ENCODE data around the gene KLHL7. TPM values are rescaled to one million over a fixed set of nuclear protein-coding genes. Genes with fewer than 3 reads are reported as not detected.
A peak's percentile ranks its signal among the peaks of the same experiment; 100 is the strongest.
"Not testable (repeated sequence)": the region's sequence is repeated elsewhere in the genome, so short reads cannot be mapped to it uniquely, and the experiment has no call there.

Gene KLHL7
- total RNA-seq, 1 donor from 2014 or later, result 16.4 TPM

DNA sequence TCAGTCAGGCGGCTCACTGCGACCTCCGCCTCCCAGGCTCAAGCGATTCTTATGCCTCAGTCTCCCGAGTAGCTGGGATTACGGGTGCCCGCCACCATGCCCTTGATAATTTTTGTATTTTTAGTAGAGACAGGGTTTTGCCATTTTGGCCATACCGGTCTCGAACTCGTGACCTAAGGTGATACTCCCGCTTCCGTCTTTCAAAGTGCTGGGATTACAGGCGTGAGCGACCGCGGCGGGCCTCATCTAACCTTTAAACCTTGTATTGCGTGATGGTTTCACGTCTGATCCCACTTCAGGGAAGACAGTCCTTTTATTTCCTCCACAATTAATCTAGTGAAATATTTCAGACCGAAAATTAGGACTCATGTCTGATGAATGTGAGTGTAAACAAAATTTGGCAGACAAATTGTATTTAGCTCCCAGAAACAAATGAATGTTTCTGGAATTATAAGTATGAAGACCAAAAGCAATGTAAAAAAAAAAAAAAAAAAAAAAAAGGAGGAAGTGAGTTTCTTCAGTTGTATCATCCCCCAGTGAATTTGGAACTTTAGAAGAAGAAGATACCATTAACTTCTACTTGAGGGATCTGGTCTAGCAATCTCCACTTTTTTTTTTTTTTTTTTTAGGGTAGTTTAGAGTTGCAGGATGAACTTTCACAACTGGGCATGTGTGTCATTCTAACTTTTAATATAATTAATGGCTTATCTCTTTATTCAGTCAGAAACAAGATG is 77.9 kb downstream of the KLHL7 start:
- Histone ChIP-seq H3K27ac (no peak overlapping the region), H3K4me1 (peaks cover 12% of the 10 kb centered on the region), H3K27me3 (no peaks in the 10 kb centered on the region), H3K36me3 (peaks cover 31% of the 10 kb centered on the region), H3K9me3 (no peaks in the 10 kb centered on the region), H3K4me3 (peak overlapping the region; percentile 84)
- ATAC-seq, result no peak
- no peak for DNase-seq
- intact Hi-C loops (cut with DNase I), result no loop called here
- TF ChIP-seq, protein P1, sequence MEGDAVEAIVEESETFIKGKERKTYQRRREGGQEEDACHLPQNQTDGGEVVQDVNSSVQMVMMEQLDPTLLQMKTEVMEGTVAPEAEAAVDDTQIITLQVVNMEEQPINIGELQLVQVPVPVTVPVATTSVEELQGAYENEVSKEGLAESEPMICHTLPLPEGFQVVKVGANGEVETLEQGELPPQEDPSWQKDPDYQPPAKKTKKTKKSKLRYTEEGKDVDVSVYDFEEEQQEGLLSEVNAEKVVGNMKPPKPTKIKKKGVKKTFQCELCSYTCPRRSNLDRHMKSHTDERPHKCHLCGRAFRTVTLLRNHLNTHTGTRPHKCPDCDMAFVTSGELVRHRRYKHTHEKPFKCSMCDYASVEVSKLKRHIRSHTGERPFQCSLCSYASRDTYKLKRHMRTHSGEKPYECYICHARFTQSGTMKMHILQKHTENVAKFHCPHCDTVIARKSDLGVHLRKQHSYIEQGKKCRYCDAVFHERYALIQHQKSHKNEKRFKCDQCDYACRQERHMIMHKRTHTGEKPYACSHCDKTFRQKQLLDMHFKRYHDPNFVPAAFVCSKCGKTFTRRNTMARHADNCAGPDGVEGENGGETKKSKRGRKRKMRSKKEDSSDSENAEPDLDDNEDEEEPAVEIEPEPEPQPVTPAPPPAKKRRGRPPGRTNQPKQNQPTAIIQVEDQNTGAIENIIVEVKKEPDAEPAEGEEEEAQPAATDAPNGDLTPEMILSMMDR (IDR thresholded peaks at IDR 0.05), result no peak

DNA sequence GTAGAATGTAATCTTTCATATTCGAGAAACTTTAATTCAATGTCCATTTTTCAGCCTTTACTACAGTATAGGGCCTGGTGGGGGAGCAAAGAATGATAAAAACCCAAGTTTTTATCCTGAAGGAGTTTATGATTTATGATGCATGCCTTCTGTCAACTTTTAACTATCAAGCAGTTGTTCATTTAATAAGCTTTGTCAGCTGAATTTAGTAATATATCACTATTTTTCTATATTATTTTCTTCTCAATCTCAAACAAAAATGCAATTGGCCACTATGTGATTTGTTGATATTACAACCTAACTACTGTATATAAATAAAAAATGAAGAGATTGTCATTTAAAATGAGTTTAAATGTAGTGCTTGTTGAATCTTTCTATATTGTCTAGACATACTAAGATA is 78.7 kb downstream of the KLHL7 start:
- intact Hi-C loops (cut with DNase I), result no loop called here
- H3K4me1 ChIP-seq, result peaks cover 12% of the 10 kb centered on the region
- TF ChIP-seq, protein P1 (IDR thresholded peaks at IDR 0.05), result no peak
- H3K27ac ChIP-seq, result no peak overlapping the region
- peaks cover 40% of the 10 kb centered on the region for H3K36me3 ChIP-seq
- H3K9me3 ChIP-seq, result no peaks in the 10 kb centered on the region
- DNase-seq (no peak), ATAC-seq (no peak)
- H3K27me3 ChIP-seq, result no peaks in the 10 kb centered on the region
- no peak overlapping the region for H3K4me3 ChIP-seq

DNA sequence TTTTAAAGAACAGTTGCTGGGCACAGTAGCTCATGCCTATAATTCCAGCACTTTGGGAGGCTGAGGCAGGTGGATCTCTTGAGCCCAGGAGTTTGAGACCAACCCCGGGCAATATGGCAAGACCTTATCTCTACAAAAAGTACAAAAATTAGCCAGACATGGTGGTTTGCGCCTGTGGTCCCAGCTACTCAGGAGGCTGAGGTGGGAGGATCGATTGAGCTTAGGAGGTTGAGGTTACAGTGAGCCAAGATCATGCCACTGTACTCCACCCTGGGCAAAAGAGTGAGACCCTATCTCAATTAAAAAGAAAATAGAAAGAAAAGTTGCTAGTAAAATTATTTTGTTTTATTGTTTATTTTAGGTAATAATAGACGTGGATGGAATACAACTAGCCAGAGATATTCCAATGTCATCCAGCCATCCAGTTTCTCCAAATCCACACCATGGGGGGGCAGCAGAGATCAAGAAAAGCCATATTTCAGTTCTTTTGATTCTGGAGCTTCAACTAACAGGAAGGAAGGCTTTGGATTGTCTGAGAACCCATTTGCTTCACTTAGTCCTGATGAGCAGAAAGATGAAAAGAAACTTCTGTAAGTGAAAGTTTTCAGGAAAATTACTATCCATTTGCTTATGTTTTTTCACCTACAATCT is 79.2 kb downstream of the KLHL7 start:
- TF ChIP-seq, protein P1 (IDR thresholded peaks at IDR 0.05), result peak; percentile 43
- intact Hi-C loops (cut with DNase I), result no loop called here
- Histone ChIP-seq H3K4me3 (no peak overlapping the region), H3K27ac (no peak overlapping the region), H3K9me3 (no peaks in the 10 kb centered on the region), H3K36me3 (peaks cover 41% of the 10 kb centered on the region), H3K4me1 (peaks cover 12% of the 10 kb centered on the region), H3K27me3 (no peaks in the 10 kb centered on the region)
- no peak for DNase-seq
- peak; percentile 23 for ATAC-seq

DNA sequence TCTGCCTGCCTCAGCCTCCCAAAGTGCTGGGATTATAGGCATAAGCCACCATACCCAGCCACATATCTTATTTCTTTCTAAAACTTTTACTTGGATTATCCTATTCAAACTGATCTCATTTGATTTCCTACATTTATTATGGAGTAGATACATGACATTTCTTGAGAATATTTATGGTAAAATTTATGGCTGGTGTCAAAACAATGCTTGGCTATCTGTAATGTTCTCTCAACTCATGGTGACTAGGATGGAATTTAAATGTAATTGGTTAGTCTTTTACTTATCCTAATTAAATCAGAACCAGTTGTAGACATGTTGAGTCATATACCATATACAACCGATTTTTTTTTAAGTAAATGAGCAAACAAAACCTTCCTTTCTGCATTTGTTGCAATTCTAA is 80.4 kb downstream of the KLHL7 start:
- peaks cover 12% of the 10 kb centered on the region for H3K4me1 ChIP-seq
- DNase-seq, result no peak
- TF ChIP-seq, protein P1 (IDR thresholded peaks at IDR 0.05), result no peak
- no peak overlapping the region for H3K4me3 ChIP-seq
- no peaks in the 10 kb centered on the region for H3K27me3 ChIP-seq
- H3K9me3 ChIP-seq, result no peaks in the 10 kb centered on the region
- H3K27ac ChIP-seq, result no peak overlapping the region
- peaks cover 49% of the 10 kb centered on the region for H3K36me3 ChIP-seq
- ATAC-seq, result no peak
- intact Hi-C loops (cut with DNase I), result no loop called here

DNA sequence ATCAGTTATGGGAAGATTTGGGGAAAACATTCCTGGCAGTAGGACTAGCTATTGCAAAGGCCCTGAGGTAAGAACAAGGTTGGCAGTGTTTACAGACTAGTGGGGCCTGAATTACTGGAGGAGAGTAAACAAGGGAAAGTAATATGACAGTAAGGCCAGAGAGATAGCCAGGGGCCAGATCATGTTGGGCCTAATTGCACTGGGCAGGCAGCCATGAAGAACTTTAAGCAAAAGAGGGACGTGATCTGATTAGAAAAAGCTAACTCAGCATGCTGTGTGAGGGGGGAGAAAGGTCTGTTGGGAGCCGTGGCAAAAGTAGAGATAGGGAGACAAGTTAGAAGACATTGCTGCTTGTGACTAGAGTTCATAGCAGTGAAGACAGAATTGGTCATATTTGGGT is 85.4 kb downstream of the KLHL7 start:
- ATAC-seq (no peak), DNase-seq (no peak)
- TF ChIP-seq, protein P1 (IDR thresholded peaks at IDR 0.05), result no peak
- no peak overlapping the region for H3K27ac ChIP-seq
- H3K9me3 ChIP-seq, result no peaks in the 10 kb centered on the region
- H3K27me3 ChIP-seq, result no peaks in the 10 kb centered on the region
- no peaks in the 10 kb centered on the region for H3K4me1 ChIP-seq
- intact Hi-C loops (cut with DNase I), result no loop called here
- peaks cover 72% of the 10 kb centered on the region for H3K36me3 ChIP-seq
- H3K4me3 ChIP-seq, result no peak overlapping the region

DNA sequence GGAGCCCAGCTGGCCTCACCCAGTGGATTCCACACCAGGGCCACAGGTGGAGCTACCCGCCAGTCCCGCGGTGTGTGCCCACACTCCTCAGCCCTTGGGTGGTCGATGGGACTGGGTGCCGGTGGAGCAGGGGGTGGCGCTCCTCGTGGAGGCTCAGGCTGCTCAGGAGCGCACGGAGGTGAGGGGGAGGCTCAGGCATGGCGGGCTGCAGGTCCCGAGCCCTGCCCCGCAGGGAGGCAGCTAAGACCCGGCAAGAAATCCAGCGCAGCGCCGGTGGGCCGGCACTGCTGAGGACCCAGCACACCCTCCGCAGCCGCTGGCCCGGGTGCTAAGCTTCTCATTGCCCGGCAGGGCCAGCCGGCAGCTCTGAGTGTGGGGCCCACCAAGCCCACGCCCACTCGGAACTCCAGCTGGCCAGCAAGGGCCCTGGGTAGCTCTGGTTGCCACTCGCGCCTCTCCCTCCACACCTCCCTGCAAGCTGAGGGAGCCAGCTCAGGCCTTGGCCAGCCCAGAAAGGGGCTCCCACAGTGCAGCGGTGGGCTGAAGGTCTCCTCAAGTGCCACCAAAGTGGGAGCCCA is 88.2 kb downstream of the KLHL7 start:
- H3K27me3 ChIP-seq; ATAC-seq; H3K4me3 ChIP-seq; H3K4me1 ChIP-seq; H3K27ac ChIP-seq; H3K9me3 ChIP-seq; intact Hi-C loops (cut with DNase I); DNase-seq: not testable (repeated sequence)
- peaks cover 69% of the 10 kb centered on the region for H3K36me3 ChIP-seq
